Ascending aorta (tissue), 2 donors: ENCODE measurements around the gene GSTO2. TPM values are rescaled to one million over a fixed set of nuclear protein-coding genes. Genes with fewer than 3 reads are reported as not detected.
"Not testable (repeated sequence)": the region's sequence is repeated elsewhere in the genome, so short reads cannot be mapped to it uniquely, and the experiment has no call there.

Source experiments
- DNase-seq, 2 donors: peaks; one replicate each; pipeline ENCODE4 v3.0.0-alpha.2; 2019; ENCODE audit warnings: low spot score in 2 of 2
- H3K27ac ChIP-seq, 2 donors: fragments of 200-600 bp; sonication (generic); one replicate each; pipeline ENCODE4 v1.5.1; 2016 to 2017; ENCODE audit warnings: mild to moderate bottlenecking in 1 of 2
- H3K27me3 ChIP-seq: fragments of 200-600 bp; sonication (generic); one replicate; pipeline ENCODE4 v1.5.1; 2017
- H3K36me3 ChIP-seq, 2 donors: fragments of 200-600 bp; sonication (generic); one replicate each; pipeline ENCODE4 v1.5.1; 2016
- H3K4me1 ChIP-seq, 2 donors: fragments of 200-600 bp; sonication (generic); one replicate each; pipeline ENCODE4 v1.5.1; 2016 to 2017; ENCODE audit warnings: mild to moderate bottlenecking in 1 of 2
- H3K4me3 ChIP-seq, 2 donors: fragments of 200-600 bp; sonication (generic); one replicate each; pipeline ENCODE4 v1.5.1; 2016 to 2017; ENCODE audit warnings: mild to moderate bottlenecking in 1 of 2
- H3K9me3 ChIP-seq, 2 donors: fragments of 200-600 bp; sonication (generic); one replicate each; pipeline ENCODE4 v1.5.1; 2016
- intact Hi-C: fragments of 100-400 bp; cut with DNase I; formaldehyde crosslinking; loops from one replicate; pipeline ENCODE4 v1.15.1; 2023
- total RNA-seq: library from RNA; depleted of rRNA; stranded (reverse); fragments of >200 nt; gene quantifications from one replicate; pipeline ENCODE4 v1.1.0, GENCODE V29; 2016
- TF ChIP-seq, protein P1 (sequence below), 3 experiments: fragments of 200-600 bp in 2 of 3; fragments of 450-650 bp in 1 of 3; sonication (generic) in 2 of 3; IDR thresholded peaks; one replicate each; pipeline ENCODE4 v1.5.1; 2016 to 2019; ENCODE audit warnings: antibody characterized with exemption in 3 of 3, mild to moderate bottlenecking in 1 of 3, moderate library complexity in 1 of 3

Gene GSTO2
- total RNA-seq, 1 donor from 2014 or later = not detected

DNA sequence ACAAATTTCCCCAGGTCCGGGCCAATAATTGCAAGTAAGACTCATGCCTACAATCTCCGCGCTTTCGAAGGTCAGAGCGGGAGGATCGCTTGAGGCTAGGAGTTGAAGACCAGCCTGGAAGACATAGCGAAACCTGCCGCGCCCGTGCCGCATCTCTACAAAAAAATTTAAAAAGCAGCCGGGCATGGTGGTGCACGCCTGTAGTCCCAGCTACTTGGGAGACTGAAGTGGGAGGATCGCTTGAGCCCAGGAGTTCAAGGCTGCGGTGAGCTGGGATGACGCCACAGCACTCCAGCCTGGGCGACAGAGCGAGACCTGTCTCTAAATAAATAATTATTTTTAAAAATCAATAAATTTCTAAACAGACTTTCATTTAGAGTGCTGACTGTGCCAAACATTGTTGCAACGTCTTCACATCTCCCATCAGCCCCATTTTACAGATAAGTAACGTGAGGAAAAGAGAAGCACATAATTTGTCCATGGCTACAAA, 36.3 kb upstream of the GSTO2 start:
- DNase-seq = no peak
- Histone ChIP-seq H3K4me1 (peaks cover 0 to 7% of the 10 kb centered on the region in 2 donors), H3K4me3 (peak overlapping the region; percentile 71 to 88), H3K27ac (no peak overlapping the region), H3K9me3 (no peaks in the 10 kb centered on the region), H3K36me3 (no peaks in the 10 kb centered on the region), H3K27me3 (no peaks in the 10 kb centered on the region)
- TF ChIP-seq, protein P1, sequence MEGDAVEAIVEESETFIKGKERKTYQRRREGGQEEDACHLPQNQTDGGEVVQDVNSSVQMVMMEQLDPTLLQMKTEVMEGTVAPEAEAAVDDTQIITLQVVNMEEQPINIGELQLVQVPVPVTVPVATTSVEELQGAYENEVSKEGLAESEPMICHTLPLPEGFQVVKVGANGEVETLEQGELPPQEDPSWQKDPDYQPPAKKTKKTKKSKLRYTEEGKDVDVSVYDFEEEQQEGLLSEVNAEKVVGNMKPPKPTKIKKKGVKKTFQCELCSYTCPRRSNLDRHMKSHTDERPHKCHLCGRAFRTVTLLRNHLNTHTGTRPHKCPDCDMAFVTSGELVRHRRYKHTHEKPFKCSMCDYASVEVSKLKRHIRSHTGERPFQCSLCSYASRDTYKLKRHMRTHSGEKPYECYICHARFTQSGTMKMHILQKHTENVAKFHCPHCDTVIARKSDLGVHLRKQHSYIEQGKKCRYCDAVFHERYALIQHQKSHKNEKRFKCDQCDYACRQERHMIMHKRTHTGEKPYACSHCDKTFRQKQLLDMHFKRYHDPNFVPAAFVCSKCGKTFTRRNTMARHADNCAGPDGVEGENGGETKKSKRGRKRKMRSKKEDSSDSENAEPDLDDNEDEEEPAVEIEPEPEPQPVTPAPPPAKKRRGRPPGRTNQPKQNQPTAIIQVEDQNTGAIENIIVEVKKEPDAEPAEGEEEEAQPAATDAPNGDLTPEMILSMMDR (IDR thresholded peaks at IDR 0.05) = no peak
- intact Hi-C loops = loop anchor here (1.0 to 2.0 kb wide), 4 partner anchors 23 to 121 kb away; partner anchors contain the start of genes CFAP58 and GSTO2

DNA sequence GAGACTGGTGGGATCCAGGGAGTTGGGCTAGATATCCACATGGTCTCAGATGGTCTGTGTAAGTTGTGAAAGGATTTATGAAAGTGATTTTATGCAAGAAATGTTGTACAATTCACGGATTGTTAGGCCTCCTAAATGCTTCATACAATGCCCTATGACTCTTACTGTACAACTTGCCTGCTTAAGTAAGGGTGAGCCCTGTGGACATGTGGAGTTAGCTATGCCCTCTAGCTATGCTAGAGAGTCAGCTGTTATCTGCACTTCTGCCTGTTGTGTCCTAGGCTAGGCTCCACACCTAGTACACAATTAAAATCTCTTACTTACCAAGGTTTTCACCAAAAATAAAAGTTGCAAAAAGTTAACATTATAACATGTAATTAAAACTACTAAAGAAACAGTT, 35.2 kb upstream of the GSTO2 start:
- peaks cover 0 to 7% of the 10 kb centered on the region in 2 donors for H3K4me1 ChIP-seq
- H3K27ac ChIP-seq = no peak overlapping the region
- no peak overlapping the region for H3K4me3 ChIP-seq
- H3K36me3 ChIP-seq = no peaks in the 10 kb centered on the region
- no peak for DNase-seq
- TF ChIP-seq, protein P1 (IDR thresholded peaks at IDR 0.05) = no peak
- no peaks in the 10 kb centered on the region for H3K9me3 ChIP-seq
- intact Hi-C loops = loop anchor here (2.0 kb wide), 1 partner anchor 35 kb away; the partner anchor contains the start of gene GSTO2
- no peaks in the 10 kb centered on the region for H3K27me3 ChIP-seq

DNA sequence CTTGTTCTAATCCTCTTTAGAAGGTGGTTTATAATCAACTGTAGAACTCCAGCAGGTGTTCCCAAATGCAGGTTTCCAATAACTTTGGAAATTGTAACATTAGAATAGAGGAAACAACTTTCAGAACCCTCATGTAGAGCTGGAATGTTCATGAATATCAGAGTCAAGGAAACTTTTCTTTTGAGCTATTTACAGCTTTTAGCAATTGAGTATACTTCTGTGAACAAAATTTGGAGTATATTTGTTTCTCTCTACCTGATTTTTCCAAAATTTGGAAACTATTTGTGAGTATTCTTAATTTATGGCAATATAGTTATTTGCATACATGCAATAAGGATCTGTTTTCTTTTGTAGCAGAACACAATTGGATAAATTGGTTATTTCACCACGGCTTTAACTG, 34.0 kb upstream of the GSTO2 start:
- TF ChIP-seq, protein P1 (IDR thresholded peaks at IDR 0.05) = no peak
- no peak for DNase-seq
- intact Hi-C loops = no loop called here
- Histone ChIP-seq H3K9me3 (no peaks in the 10 kb centered on the region), H3K4me3 (no peak overlapping the region), H3K36me3 (no peaks in the 10 kb centered on the region), H3K27me3 (no peaks in the 10 kb centered on the region), H3K4me1 (peaks cover 0 to 7% of the 10 kb centered on the region in 2 donors), H3K27ac (no peak overlapping the region)

DNA sequence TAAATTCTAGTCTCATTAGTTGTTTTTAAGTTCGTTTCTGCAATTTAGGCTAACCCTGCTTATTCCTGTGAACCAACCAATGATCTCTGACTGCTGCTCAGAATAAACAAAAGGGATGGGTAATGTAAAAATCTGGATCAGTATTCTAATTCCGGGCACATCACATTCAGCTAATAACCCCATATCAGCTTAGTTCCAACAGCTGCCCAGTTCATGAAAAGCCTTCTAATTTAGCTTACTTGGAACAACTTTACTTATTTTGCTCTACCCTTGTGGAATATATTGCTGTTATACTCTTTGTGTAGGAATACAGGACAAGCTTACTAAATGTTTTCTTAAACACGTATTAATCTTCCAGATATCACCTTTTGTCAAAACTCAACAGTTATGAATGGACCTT, 33.2 kb upstream of the GSTO2 start:
- no peak overlapping the region for H3K27ac ChIP-seq
- DNase-seq = no peak
- no peaks in the 10 kb centered on the region for H3K9me3 ChIP-seq
- intact Hi-C loops = no loop called here
- TF ChIP-seq, protein P1 (IDR thresholded peaks at IDR 0.05) = no peak
- H3K27me3 ChIP-seq = no peaks in the 10 kb centered on the region
- no peak overlapping the region for H3K4me3 ChIP-seq
- H3K36me3 ChIP-seq = no peaks in the 10 kb centered on the region
- peaks cover 0 to 7% of the 10 kb centered on the region in 2 donors for H3K4me1 ChIP-seq

GRCh38 chr10:104240078-104240477, 28.9 kb upstream of the GSTO2 start:
- H3K4me1 ChIP-seq = no peaks in the 10 kb centered on the region
- intact Hi-C loops = no loop called here
- H3K36me3 ChIP-seq = no peaks in the 10 kb centered on the region
- no peaks in the 10 kb centered on the region for H3K9me3 ChIP-seq
- H3K4me3 ChIP-seq = no peak overlapping the region
- TF ChIP-seq, protein P1 (IDR thresholded peaks at IDR 0.05) = no peak
- no peak for DNase-seq
- H3K27me3 ChIP-seq = no peaks in the 10 kb centered on the region
- H3K27ac ChIP-seq = no peak overlapping the region

GRCh38 chr10:104242545-104242944, 26.4 kb upstream of the GSTO2 start:
- H3K36me3 ChIP-seq = no peaks in the 10 kb centered on the region
- TF ChIP-seq, protein P1 (IDR thresholded peaks at IDR 0.05) = no peak
- H3K27ac ChIP-seq = no peak overlapping the region
- no peaks in the 10 kb centered on the region for H3K27me3 ChIP-seq
- no peak overlapping the region for H3K4me3 ChIP-seq
- H3K9me3 ChIP-seq = no peaks in the 10 kb centered on the region
- intact Hi-C loops = no loop called here
- H3K4me1 ChIP-seq = no peaks in the 10 kb centered on the region
- DNase-seq = no peak

- H3K4me1 ChIP-seq, H3K4me3 ChIP-seq, intact Hi-C loops, H3K9me3 ChIP-seq, H3K27me3 ChIP-seq, DNase-seq, H3K27ac ChIP-seq, H3K36me3 ChIP-seq: not testable (repeated sequence)
These were observed 26.0 kb upstream of the GSTO2 start for GRCh38 chr10:104243009-104243408.
